GM13977 (cell line): ENCODE results near the gene PFDN4.

Experiments
- DNase-seq: peaks from one replicate; pipeline ENCODE4 v3.0.0; 2012; ENCODE audit warnings: low spot score
- CTCF ChIP-seq: IDR thresholded peaks from 2 replicates; pipeline ENCODE4 v1.5.1; 2012; ENCODE audit warnings: mild to moderate bottlenecking, control low read depth; ENCODE audit not compliant: insufficient read depth; ENCODE audit errors: extremely low read depth, missing control alignments
- in situ Hi-C: fragments of 300-500 bp; cut with MboI; formaldehyde crosslinking; loops from one replicate; pipeline ENCODE4 v1.12.0; 2022; ENCODE audit warnings: low sequenced_read_pairs, low pct_unique_long_range_greater_than_20kb, mixed read lengths, inconsistent platforms; ENCODE audit not compliant: unreplicated experiment

PFDN4 gene

GRCh38 chr20:54180931-54181330 is 27.0 kb upstream of the PFDN4 start:
- TF ChIP-seq CTCF = no peak
- no peak for DNase-seq
- in situ Hi-C loops = loop anchor here (25.0 kb wide), 1 partner anchor 619 kb away; no protein-coding TSS in a partner anchor

GRCh38 chr20:54184071-54184470 is 23.8 kb upstream of the PFDN4 start:
- in situ Hi-C loops = loop anchor here (25.0 kb wide), 1 partner anchor 622 kb away; no protein-coding TSS in a partner anchor
- no peak for TF ChIP-seq CTCF
- no peak for DNase-seq

GRCh38 chr20:54184904-54185626 is 22.8 kb upstream of the PFDN4 start:
- in situ Hi-C loops = loop anchor here (25.0 kb wide), 1 partner anchor 623 kb away; no protein-coding TSS in a partner anchor
- TF ChIP-seq CTCF = no peak
- DNase-seq = no peak

GRCh38 chr20:54188132-54188849 is 19.6 kb upstream of the PFDN4 start:
- no peak for DNase-seq
- TF ChIP-seq CTCF = no peak
- in situ Hi-C loops = loop anchor here (25.0 kb wide), 1 partner anchor 626 kb away; no protein-coding TSS in a partner anchor

GRCh38 chr20:54189630-54190029 is 18.3 kb upstream of the PFDN4 start:
- no peak for TF ChIP-seq CTCF
- in situ Hi-C loops = loop anchor here (25.0 kb wide), 1 partner anchor 627 kb away; no protein-coding TSS in a partner anchor
- DNase-seq = no peak

- TF ChIP-seq CTCF = no peak
- no peak for DNase-seq
- in situ Hi-C loops = loop anchor here (25.0 kb wide), 1 partner anchor 628 kb away; no protein-coding TSS in a partner anchor
Observed at GRCh38 chr20:54190217-54190616, 17.7 kb upstream of the PFDN4 start.
